Measurements from ENCODE around the gene LIFR.

Gene LIFR

GRCh38 chr5:38548064-38548759 is 8.2 kb downstream of the LIFR start:
- no peak for DNase-seq (ENCODE audit: low spot score)

- no peak for DNase-seq (ENCODE audit: low spot score)
Measured at GRCh38 chr5:38547257-38547656, 9.2 kb downstream of the LIFR start.

- DNase-seq (ENCODE audit: low spot score): no peak
Measured at GRCh38 chr5:38546691-38547146, 9.7 kb downstream of the LIFR start.

GRCh38 chr5:38543886-38544285 is 12.6 kb downstream of the LIFR start:
- no peak for DNase-seq (ENCODE audit: low spot score)

GRCh38 chr5:38543074-38543473 is 13.4 kb downstream of the LIFR start:
- no peak for DNase-seq (ENCODE audit: low spot score)

GRCh38 chr5:38541174-38541725 is 15.2 kb downstream of the LIFR start:
- no peak for DNase-seq (ENCODE audit: low spot score)

- no peak for DNase-seq (ENCODE audit: low spot score)
Measured at GRCh38 chr5:38540314-38540713, 16.1 kb downstream of the LIFR start.

- no peak for DNase-seq (ENCODE audit: low spot score)
Measured at GRCh38 chr5:38538161-38538560, 18.3 kb downstream of the LIFR start.

- DNase-seq (ENCODE audit: low spot score): no peak
Measured at GRCh38 chr5:38537505-38537904, 18.9 kb downstream of the LIFR start.

- no peak for DNase-seq (ENCODE audit: low spot score)
Measured at GRCh38 chr5:38536968-38537367, 19.5 kb downstream of the LIFR start.

GRCh38 chr5:38535845-38536244 is 20.6 kb downstream of the LIFR start:
- DNase-seq (ENCODE audit: low spot score): no peak

- no peak for DNase-seq (ENCODE audit: low spot score)
Measured at GRCh38 chr5:38535248-38535750, 21.1 kb downstream of the LIFR start.

GRCh38 chr5:38534156-38534453 is 22.3 kb downstream of the LIFR start:
- no peak for DNase-seq (ENCODE audit: low spot score)

- no peak for DNase-seq (ENCODE audit: low spot score)
Measured at GRCh38 chr5:38533286-38534155, 22.9 kb downstream of the LIFR start.

- DNase-seq (ENCODE audit: low spot score): no peak
Measured at GRCh38 chr5:38532165-38532669, 24.2 kb downstream of the LIFR start.

- no peak for DNase-seq (ENCODE audit: low spot score)
Measured at GRCh38 chr5:38531518-38531917, 24.9 kb downstream of the LIFR start.

- no peak for DNase-seq (ENCODE audit: low spot score)
Measured at GRCh38 chr5:38529955-38530646, 26.3 kb downstream of the LIFR start.

GRCh38 chr5:38528162-38528703 is 28.2 kb downstream of the LIFR start:
- no peak for DNase-seq (ENCODE audit: low spot score)

GRCh38 chr5:38527475-38527874 is 29.0 kb downstream of the LIFR start:
- peak; percentile 37 for DNase-seq (ENCODE audit: low spot score)

- no peak for DNase-seq (ENCODE audit: low spot score)
Measured at GRCh38 chr5:38524022-38524421, 32.4 kb downstream of the LIFR start.

- no peak for DNase-seq (ENCODE audit: low spot score)
Measured at GRCh38 chr5:38519476-38519875, 37.0 kb downstream of the LIFR start.

- no peak for DNase-seq (ENCODE audit: low spot score)
Measured at GRCh38 chr5:38518341-38518740, 38.1 kb downstream of the LIFR start.
